Mononuclear cell (primary cell): ENCODE measurements around the gene LRRC75A. TPM values are rescaled to one million over a fixed set of nuclear protein-coding genes. Genes with fewer than 3 reads are reported as not detected.

Source experiments
- H3K27me3 ChIP-seq: 2 replicates; pipeline ENCODE4 v1.6.0; 2011; ENCODE audit warnings: low read length, control low read depth; ENCODE audit not compliant: insufficient read depth
- H3K4me1 ChIP-seq: 2 replicates; pipeline ENCODE4 v1.5.1; 2011; ENCODE audit warnings: mild to moderate bottlenecking, low read length, control low read depth; ENCODE audit not compliant: insufficient read depth
- H3K4me3 ChIP-seq: 2 replicates; pipeline ENCODE4 v1.5.1; 2011; ENCODE audit warnings: mild to moderate bottlenecking, low read length, moderate library complexity
- H3K9me3 ChIP-seq: 2 replicates; pipeline ENCODE4 v1.5.1; 2011; ENCODE audit warnings: low read depth, mild to moderate bottlenecking, control low read depth, low read length
- total RNA-seq: library from RNA; depleted of rRNA; stranded (reverse); fragments of >200 nt; gene quantifications from one replicate; pipeline ENCODE4 v1.2.3, GENCODE V29; 2012

LRRC75A gene
- total RNA-seq, 1 donor, result 2.2 TPM

DNA sequence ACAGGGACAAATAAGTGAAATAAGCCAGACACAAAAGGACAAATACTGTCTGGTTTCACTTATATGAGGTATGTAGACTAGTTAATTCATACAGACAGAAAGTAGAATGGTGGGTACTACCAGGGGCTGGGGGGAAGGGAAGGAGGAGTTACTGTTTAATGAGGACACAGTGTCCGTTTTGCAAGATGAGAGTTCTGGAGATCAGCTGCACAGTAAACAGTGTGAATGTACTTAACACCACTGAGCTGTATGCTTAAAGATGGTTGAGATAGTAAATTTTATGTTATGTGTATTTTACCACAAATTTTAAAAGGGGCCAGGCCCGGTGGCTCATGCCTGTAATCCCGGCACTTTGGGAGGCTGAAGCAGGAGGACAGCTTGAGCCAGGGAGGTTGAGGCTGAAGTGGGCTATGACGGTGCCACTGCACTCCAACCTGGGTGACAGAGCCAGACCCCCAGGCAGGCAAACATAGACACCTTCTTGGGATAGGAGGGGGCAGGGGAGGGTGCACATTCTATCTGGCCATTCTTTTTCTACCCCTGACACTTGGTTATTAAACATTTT is 23.5 kb downstream of the LRRC75A start:
- Histone ChIP-seq H3K9me3 (no peaks in the 10 kb centered on the region), H3K27me3 (no peaks in the 10 kb centered on the region), H3K4me3 (no peak overlapping the region), H3K4me1 (no peaks in the 10 kb centered on the region)

- Histone ChIP-seq H3K4me1 (no peaks in the 10 kb centered on the region), H3K27me3 (no peaks in the 10 kb centered on the region), H3K9me3 (no peaks in the 10 kb centered on the region), H3K4me3 (no peak overlapping the region)
Measured at GRCh38 chr17:16467886-16468285, 24.1 kb downstream of the LRRC75A start.

- Histone ChIP-seq H3K4me1 (no peaks in the 10 kb centered on the region), H3K27me3 (no peaks in the 10 kb centered on the region), H3K4me3 (no peak overlapping the region), H3K9me3 (no peaks in the 10 kb centered on the region)
Measured at GRCh38 chr17:16467044-16467443, 24.9 kb downstream of the LRRC75A start.

DNA sequence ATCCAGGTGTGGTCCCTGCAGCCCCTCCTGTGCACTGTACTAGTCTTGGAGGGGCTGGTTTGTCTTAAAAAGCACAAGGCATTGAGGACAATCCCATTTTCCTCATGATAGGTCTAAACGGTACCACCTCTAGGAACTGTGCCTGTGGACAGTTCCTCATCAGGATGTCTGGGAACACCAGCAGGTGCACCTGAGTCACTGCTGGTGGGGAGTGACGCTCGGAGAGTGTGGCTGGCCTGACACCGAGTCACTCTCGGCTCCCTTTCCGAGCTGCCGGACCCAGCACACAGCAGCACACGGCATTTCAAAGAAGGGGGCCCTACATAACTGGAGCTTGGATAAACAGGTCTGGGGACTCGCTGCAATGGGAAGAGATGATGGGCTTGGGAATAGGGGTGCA is 25.6 kb downstream of the LRRC75A start:
- Histone ChIP-seq H3K4me3 (no peak overlapping the region), H3K27me3 (no peaks in the 10 kb centered on the region), H3K4me1 (no peaks in the 10 kb centered on the region), H3K9me3 (no peaks in the 10 kb centered on the region)

GRCh38 chr17:16465861-16466338 is 26.1 kb downstream of the LRRC75A start:
- H3K4me3 ChIP-seq, result no peak overlapping the region
- H3K9me3 ChIP-seq, result no peaks in the 10 kb centered on the region
- no peaks in the 10 kb centered on the region for H3K27me3 ChIP-seq
- no peaks in the 10 kb centered on the region for H3K4me1 ChIP-seq

GRCh38 chr17:16465052-16465312 is 27.0 kb downstream of the LRRC75A start:
- no peak overlapping the region for H3K4me3 ChIP-seq
- H3K9me3 ChIP-seq, result no peaks in the 10 kb centered on the region
- no peaks in the 10 kb centered on the region for H3K4me1 ChIP-seq
- no peaks in the 10 kb centered on the region for H3K27me3 ChIP-seq

GRCh38 chr17:16464303-16465051 is 27.5 kb downstream of the LRRC75A start:
- Histone ChIP-seq H3K9me3 (no peaks in the 10 kb centered on the region), H3K4me1 (no peaks in the 10 kb centered on the region), H3K4me3 (no peak overlapping the region), H3K27me3 (no peaks in the 10 kb centered on the region)

DNA sequence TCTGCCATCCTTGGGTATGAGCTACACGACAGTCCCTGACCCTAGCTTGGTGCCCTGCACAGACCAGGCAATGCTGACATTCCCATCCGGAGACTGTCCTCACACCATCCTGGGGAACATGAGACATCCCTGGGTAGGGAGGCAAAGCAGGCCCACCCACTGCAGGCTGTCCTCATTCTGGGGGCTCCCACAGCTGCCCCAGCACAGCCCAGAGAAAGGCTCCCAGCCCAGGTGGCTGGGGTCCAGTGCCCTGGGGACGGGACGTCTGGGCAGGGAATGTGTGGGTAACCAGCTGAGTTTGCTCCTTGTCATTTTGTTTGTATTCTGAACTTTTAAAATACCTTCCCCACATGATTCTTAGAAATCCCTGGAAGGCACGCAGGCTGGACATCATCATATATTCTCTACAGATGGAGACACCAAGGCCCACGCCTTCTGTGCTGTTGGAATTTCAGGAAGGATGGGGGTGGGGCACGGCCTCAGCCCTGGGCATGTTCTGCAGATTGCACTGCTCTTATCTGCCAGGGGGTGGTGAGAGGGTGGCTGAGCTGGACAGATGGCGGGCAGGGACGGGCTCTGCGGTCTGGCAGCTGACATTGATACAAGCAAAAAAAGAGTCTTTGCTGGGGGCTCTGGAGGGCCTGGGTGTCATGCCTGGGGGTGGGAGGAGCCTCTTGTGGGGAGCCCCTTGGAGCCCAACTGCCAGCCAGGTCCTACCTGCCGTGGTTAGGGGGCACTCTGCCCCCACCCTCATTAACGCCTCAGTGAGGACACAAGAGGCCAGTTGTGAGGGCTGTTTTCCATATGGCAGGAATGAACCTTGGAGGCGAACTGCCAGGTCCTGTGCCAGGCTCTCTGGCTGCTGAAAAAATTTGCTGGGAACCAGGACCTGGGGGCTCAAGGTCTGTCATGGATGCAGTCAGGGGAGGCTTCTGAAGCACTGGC is 28.4 kb downstream of the LRRC75A start:
- H3K27me3 ChIP-seq, result no peaks in the 10 kb centered on the region
- H3K4me3 ChIP-seq, result no peak overlapping the region
- no peaks in the 10 kb centered on the region for H3K4me1 ChIP-seq
- H3K9me3 ChIP-seq, result no peaks in the 10 kb centered on the region

DNA sequence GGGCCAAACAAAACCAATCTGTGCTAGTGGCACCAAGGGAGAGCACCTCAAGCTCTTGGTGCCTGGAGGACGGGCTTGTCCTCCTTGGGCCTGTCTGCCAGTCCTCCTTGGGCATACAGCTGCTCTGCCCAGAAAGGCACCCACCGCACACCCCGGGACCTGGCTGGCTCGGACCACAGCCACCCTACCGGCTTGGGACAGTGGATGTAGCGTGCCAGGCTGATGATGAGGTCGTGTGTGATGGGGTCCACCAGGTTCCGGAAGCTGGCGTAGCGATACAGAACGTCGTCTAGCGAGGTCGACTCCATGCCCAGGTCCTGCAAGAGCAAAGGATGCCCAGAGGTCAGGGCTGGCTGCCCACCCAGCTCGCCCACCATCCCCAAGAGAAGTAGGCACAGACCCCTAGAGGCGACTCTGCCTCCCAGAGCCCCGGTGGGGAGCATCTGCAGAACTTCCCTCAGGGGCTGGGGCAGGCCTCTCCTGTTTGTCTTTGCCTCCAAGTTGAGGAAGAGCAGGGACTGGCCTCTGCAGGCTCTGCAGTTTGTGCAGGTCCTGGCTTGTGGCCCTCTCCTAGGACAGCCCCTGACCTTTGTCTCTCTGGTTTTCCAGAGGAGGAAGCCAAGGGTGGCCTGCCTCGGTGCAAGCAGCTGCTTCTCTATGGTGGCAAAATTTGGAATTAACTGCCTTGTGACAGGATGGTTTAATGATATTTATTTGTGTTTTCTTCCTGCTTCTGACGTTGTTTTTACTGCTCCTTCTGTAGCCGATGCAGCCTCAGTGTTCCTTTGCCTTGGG is 29.7 kb downstream of the LRRC75A start:
- Histone ChIP-seq H3K4me1 (no peaks in the 10 kb centered on the region), H3K27me3 (no peaks in the 10 kb centered on the region), H3K9me3 (no peaks in the 10 kb centered on the region), H3K4me3 (no peak overlapping the region)

- Histone ChIP-seq H3K4me3 (no peak overlapping the region), H3K9me3 (no peaks in the 10 kb centered on the region), H3K27me3 (no peaks in the 10 kb centered on the region), H3K4me1 (no peaks in the 10 kb centered on the region)
Measured at GRCh38 chr17:16461606-16461866, 30.5 kb downstream of the LRRC75A start.

GRCh38 chr17:16460796-16461605 is 31.0 kb downstream of the LRRC75A start:
- H3K27me3 ChIP-seq, result no peaks in the 10 kb centered on the region
- H3K9me3 ChIP-seq, result no peaks in the 10 kb centered on the region
- no peak overlapping the region for H3K4me3 ChIP-seq
- H3K4me1 ChIP-seq, result no peaks in the 10 kb centered on the region

DNA sequence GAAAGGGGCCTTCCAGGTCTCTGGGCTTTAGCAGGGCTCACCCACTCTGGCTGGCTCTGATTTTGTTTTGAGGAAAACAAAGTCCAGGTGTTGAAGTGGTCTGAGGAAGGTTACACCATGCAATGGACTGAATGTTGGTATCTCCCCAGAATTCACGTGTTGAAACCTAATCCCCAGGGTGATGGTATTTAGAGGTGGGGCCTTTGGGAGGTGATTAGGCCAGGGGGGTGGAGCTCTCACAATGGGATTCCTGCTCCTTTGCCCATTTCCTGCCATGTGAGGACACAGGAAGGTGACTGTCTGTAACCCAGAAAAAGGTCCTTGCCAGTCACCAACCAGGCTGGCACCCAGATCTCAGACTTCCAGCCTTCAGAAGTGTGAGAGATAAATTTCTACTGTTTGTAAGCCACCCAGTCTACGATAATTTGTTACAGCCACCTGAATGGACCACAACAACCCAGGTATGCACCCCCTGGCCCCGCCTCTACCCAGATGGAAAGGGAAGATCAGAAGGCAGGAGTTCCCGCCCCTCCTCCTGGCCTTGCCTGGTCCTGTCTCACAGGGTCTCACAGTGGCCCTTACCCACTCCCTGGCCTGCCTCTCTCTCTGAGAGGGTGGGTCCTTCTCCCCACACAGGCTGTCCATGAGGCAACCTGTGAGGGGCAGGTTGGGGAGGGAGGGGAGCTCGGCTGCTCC is 32.0 kb downstream of the LRRC75A start:
- Histone ChIP-seq H3K4me1 (no peaks in the 10 kb centered on the region), H3K4me3 (no peak overlapping the region), H3K9me3 (no peaks in the 10 kb centered on the region), H3K27me3 (no peaks in the 10 kb centered on the region)

DNA sequence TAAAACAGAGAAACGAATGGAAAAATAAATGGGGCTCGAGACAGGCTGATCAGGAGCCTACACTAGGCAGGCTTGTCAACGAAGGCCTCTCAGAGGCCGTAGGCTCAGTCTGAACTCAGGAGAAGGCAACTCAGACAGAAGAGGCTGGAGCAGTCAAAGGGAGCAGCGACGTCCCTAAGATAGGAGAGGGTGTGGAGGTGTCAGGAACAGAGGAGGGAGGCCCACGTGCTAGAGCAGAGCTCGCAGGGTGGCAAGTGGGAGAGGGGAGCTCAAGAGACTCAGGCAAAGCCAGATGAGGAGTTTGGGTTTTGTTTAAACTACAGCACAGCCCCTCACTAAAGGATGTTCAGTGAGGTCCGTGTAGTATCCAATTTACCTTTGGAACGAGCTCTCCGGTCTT is 32.7 kb downstream of the LRRC75A start:
- Histone ChIP-seq H3K4me1 (no peaks in the 10 kb centered on the region), H3K9me3 (no peaks in the 10 kb centered on the region), H3K27me3 (no peaks in the 10 kb centered on the region), H3K4me3 (no peak overlapping the region)

DNA sequence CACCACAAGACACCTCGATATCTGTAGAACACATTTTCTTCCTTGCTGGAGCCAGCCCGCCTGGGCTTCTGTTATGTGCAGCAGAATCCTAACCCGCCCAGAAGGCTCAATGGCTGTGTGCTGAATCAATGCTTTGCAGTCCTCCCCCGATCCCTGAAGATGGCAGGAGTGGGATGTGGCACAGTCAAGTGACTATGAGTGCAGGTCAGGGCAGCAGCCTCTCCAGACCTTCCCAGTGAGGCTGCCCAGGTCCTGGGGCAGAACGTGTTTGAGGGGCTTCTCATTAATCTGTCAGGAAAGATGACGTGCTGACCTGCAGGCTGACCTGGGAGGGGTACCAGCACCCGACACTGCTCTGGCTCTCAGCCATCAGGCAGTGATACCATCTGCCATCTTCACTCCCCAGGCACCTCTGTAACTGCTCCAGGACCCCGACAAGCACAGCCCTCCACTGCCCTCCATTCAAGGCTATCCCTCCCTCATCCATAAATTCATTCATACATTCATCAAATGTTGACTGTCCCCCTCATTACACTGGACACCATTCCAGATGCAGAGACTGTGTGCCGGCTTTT is 35.2 kb downstream of the LRRC75A start:
- Histone ChIP-seq H3K4me1 (no peaks in the 10 kb centered on the region), H3K4me3 (no peak overlapping the region), H3K9me3 (no peaks in the 10 kb centered on the region), H3K27me3 (no peaks in the 10 kb centered on the region)
